Neural progenitor cell (in vitro differentiated cells): ENCODE measurements around the gene PCSK6. TPM values are rescaled to one million over a fixed set of nuclear protein-coding genes. Genes with fewer than 3 reads are reported as not detected.
A peak's percentile ranks its signal among the peaks of the same experiment; 100 is the strongest.

ENCODE experiments used
- DNase-seq: peaks from one replicate; pipeline ENCODE4 v3.0.0-alpha.2; 2016; ENCODE audit warnings: low spot score
- H2AFZ ChIP-seq: fragments of 200-600 bp; sonication (generic); replicated peaks from 2 replicates; pipeline ENCODE4 v1.6.1; 2016; ENCODE audit warnings: antibody characterized with exemption
- H3F3A ChIP-seq: fragments of 200-600 bp; sonication (generic); 2 replicates; pipeline ENCODE4 v1.6.1; 2016; ENCODE audit warnings: antibody characterized with exemption, low read depth
- H3K27ac ChIP-seq: fragments of 200-600 bp; sonication (generic); 2 replicates; pipeline ENCODE4 v1.5.1; 2016; ENCODE audit warnings: mild to moderate bottlenecking
- H3K27me3 ChIP-seq: fragments of 200-600 bp; sonication (generic); 2 replicates; pipeline ENCODE4 v1.6.1; 2016; ENCODE audit warnings: mild to moderate bottlenecking, moderate library complexity
- H3K36me3 ChIP-seq: fragments of 200-600 bp; sonication (generic); 2 replicates; pipeline ENCODE4 v1.5.1; 2016
- H3K4me1 ChIP-seq: fragments of 200-600 bp; sonication (generic); 2 replicates; pipeline ENCODE4 v1.6.1; 2016; ENCODE audit warnings: mixed run types
- H3K4me2 ChIP-seq: fragments of 200-600 bp; sonication (generic); 2 replicates; pipeline ENCODE4 v1.6.1; 2016
- H3K4me3 ChIP-seq: fragments of 200-600 bp; sonication (generic); 2 replicates; pipeline ENCODE4 v1.5.1; 2016
- H3K79me2 ChIP-seq: fragments of 200-600 bp; sonication (generic); 2 replicates; pipeline ENCODE4 v1.6.1; 2016; ENCODE audit warnings: low read depth
- H3K9ac ChIP-seq: fragments of 200-600 bp; sonication (generic); 2 replicates; pipeline ENCODE4 v1.6.1; 2016
- H3K9me3 ChIP-seq: fragments of 200-600 bp; sonication (generic); 2 replicates; pipeline ENCODE4 v1.5.1; 2016; ENCODE audit warnings: low read depth
- H4K20me1 ChIP-seq: fragments of 200-600 bp; sonication (generic); 2 replicates; pipeline ENCODE4 v1.6.1; 2016; ENCODE audit warnings: low read depth
- H3K27ac Mint-ChIP-seq: 3 replicates; pipeline ENCODE4 v1.8.0; 2021; ENCODE audit warnings: mixed read lengths
- H3K27me3 Mint-ChIP-seq: 2 replicates; pipeline ENCODE4 v1.8.0; 2022; ENCODE audit warnings: low read depth, mild to moderate bottlenecking, inconsistent platforms, moderate library complexity, mixed read lengths; ENCODE audit not compliant: insufficient read depth
- H3K36me3 Mint-ChIP-seq: 3 replicates; pipeline ENCODE4 v1.8.0; 2021; ENCODE audit warnings: mixed read lengths
- H3K4me1 Mint-ChIP-seq: 3 replicates; pipeline ENCODE4 v1.8.0; 2021; ENCODE audit warnings: mixed read lengths
- H3K4me3 Mint-ChIP-seq: 3 replicates; pipeline ENCODE4 v1.8.0; 2021; ENCODE audit warnings: mild to moderate bottlenecking, moderate library complexity, mixed read lengths
- H3K9me3 Mint-ChIP-seq: 3 replicates; pipeline ENCODE4 v1.8.0; 2020; ENCODE audit warnings: mixed read lengths
- EZH2 ChIP-seq: fragments of 200-600 bp; sonication (generic); IDR thresholded peaks from 2 replicates; pipeline ENCODE4 v1.6.1; 2017; ENCODE audit warnings: antibody characterized with exemption, mild to moderate bottlenecking, moderate library complexity
- EZH2phosphoT487 ChIP-seq: fragments of 200-600 bp; sonication (generic); IDR thresholded peaks from 2 replicates; pipeline ENCODE4 v1.6.1; 2017; ENCODE audit warnings: antibody characterized with exemption
- total RNA-seq: library from RNA; depleted of rRNA; stranded (reverse); fragments of >200 nt; gene quantifications from 2 replicates; pipeline ENCODE4 v1.2.3, GENCODE V29; 2015; ENCODE audit warnings: low replicate concordance
- TF ChIP-seq, protein P1 (sequence below): fragments of 200-600 bp; sonication (generic); IDR thresholded peaks from 2 replicates; pipeline ENCODE4 v1.5.1; 2017; ENCODE audit warnings: antibody characterized with exemption, mild to moderate bottlenecking

Gene PCSK6
- total RNA-seq, 1 donor from 2014 or later, result 1.9 TPM

DNA sequence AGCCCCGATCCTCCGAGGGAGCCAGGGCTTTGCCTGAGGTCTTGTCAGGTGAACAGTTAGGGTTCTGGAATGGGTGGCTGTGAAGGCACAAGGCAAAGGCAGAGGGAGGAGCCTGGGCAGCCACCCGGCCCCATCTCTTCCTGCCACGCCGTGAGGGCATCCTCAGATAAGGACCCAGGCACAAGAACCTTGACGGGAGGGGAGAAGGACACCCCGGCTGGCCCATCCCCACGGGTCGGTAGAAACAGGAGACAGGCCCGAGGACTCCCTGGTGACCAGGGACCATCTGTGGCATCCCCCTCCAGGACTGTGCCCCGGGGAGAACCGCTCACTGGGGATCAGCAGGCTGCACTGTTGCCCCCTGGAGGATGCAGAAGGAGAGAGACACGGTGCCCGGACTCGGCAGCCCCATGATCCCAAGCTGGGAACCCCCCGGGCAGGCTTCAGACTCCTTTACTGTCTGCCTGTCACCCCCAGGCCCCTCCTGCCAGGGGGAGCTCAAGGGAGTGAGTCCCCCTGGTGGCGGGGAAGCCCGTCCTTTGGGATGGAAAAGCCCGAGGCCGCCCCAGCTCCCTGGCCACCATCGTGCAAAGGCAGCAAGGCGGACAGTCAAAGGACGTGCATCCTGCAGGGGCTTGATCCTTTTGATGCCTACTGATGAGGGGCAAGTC, 12.3 kb upstream of the PCSK6 start:
- Histone ChIP-seq H3F3A (no peaks in the 10 kb centered on the region), H3K4me3 (no peak overlapping the region)
- no peak for TF ChIP-seq EZH2
- TF ChIP-seq, protein P1, sequence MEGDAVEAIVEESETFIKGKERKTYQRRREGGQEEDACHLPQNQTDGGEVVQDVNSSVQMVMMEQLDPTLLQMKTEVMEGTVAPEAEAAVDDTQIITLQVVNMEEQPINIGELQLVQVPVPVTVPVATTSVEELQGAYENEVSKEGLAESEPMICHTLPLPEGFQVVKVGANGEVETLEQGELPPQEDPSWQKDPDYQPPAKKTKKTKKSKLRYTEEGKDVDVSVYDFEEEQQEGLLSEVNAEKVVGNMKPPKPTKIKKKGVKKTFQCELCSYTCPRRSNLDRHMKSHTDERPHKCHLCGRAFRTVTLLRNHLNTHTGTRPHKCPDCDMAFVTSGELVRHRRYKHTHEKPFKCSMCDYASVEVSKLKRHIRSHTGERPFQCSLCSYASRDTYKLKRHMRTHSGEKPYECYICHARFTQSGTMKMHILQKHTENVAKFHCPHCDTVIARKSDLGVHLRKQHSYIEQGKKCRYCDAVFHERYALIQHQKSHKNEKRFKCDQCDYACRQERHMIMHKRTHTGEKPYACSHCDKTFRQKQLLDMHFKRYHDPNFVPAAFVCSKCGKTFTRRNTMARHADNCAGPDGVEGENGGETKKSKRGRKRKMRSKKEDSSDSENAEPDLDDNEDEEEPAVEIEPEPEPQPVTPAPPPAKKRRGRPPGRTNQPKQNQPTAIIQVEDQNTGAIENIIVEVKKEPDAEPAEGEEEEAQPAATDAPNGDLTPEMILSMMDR, result peak; percentile 66

DNA sequence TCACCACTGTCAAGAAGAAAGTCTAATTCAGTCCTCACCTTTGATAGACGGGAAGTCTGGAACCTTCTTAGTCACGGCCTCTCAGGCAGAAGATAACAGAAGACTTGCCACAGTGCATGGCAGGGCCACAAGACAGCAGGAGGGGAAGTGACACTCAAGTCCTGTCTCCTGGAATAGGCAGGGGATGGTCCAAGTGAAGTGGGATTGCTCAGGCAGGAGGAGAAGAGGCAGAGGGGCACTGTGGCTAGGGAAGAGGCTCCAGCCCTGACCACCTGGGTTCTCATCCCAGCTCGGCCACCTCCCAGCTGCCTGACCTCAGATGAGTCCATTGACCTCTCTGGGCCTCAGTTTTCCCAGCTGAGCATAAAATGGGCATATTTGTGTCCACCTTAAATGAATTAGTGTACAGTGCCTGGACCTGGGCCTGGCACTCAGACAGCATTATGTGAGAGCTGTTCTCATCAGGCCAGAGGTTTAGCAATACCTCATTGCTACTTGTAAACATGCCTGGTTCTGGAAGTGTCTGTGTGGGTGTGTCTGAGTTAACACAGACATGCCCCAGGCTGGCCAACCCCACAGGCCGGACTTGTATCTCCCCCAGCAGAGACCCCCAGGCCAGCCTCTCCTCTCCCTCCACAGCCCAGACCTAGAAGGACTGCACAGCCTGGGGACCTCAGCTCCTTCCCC, 11.5 kb upstream of the PCSK6 start:
- Mint-ChIP-seq H3K4me1 (peaks cover 34% of the 10 kb centered on the region), H3K27ac (no peak overlapping the region), H3K4me3 (no peak overlapping the region), H3K36me3 (no peaks in the 10 kb centered on the region), H3K27me3 (peaks cover 11% of the 10 kb centered on the region), H3K9me3 (no peaks in the 10 kb centered on the region)
- Histone ChIP-seq H3K27ac (no peak overlapping the region), H4K20me1 (no peaks in the 10 kb centered on the region), H3K4me2 (no peak overlapping the region), H3K4me1 (peaks cover 12% of the 10 kb centered on the region), H3K9ac (no peak overlapping the region), H3K79me2 (no peaks in the 10 kb centered on the region), H3K27me3 (no peaks in the 10 kb centered on the region), H3K36me3 (no peaks in the 10 kb centered on the region), H3K9me3 (no peaks in the 10 kb centered on the region), H3F3A (no peaks in the 10 kb centered on the region), H2AFZ (peak overlapping the region; percentile 90), H3K4me3 (no peak overlapping the region)
- DNase-seq, result no peak
- TF ChIP-seq, protein P1, result no peak
- TF ChIP-seq EZH2phosphoT487 (no peak), EZH2 (no peak)

More for the DNA sequence above, 12.3 kb upstream of the PCSK6 start:
- Histone ChIP-seq H3K27ac (no peak overlapping the region), H3K79me2 (no peaks in the 10 kb centered on the region), H2AFZ (peak overlapping the region; percentile 90), H3K9me3 (no peaks in the 10 kb centered on the region), H3K27me3 (no peaks in the 10 kb centered on the region), H3K36me3 (no peaks in the 10 kb centered on the region), H3K9ac (no peak overlapping the region), H3K4me2 (no peak overlapping the region), H4K20me1 (no peaks in the 10 kb centered on the region), H3K4me1 (peaks cover 4% of the 10 kb centered on the region)
- Mint-ChIP-seq H3K4me3 (no peak overlapping the region), H3K27ac (no peak overlapping the region), H3K4me1 (peaks cover 26% of the 10 kb centered on the region), H3K36me3 (no peaks in the 10 kb centered on the region), H3K27me3 (peaks cover 10% of the 10 kb centered on the region), H3K9me3 (no peaks in the 10 kb centered on the region)
- DNase-seq, result peak; percentile 81

GRCh38 chr15:101499863-101500713, 10.6 kb upstream of the PCSK6 start:
- Mint-ChIP-seq H3K4me3 (no peak overlapping the region), H3K4me1 (peaks cover 44% of the 10 kb centered on the region), H3K27me3 (peaks cover 18% of the 10 kb centered on the region), H3K36me3 (no peaks in the 10 kb centered on the region), H3K9me3 (no peaks in the 10 kb centered on the region), H3K27ac (no peak overlapping the region)
- no peak overlapping the region for H2AFZ ChIP-seq
- DNase-seq, result no peak
- H3K4me2 ChIP-seq, result no peak overlapping the region
- no peaks in the 10 kb centered on the region for H3K79me2 ChIP-seq
- H3F3A ChIP-seq, result no peaks in the 10 kb centered on the region
- H4K20me1 ChIP-seq, result no peaks in the 10 kb centered on the region
- H3K36me3 ChIP-seq, result no peaks in the 10 kb centered on the region
- H3K4me3 ChIP-seq, result no peak overlapping the region
- H3K9me3 ChIP-seq, result no peaks in the 10 kb centered on the region
- no peak overlapping the region for H3K9ac ChIP-seq
- H3K27ac ChIP-seq, result no peak overlapping the region
- H3K4me1 ChIP-seq, result peaks cover 15% of the 10 kb centered on the region
- TF ChIP-seq EZH2phosphoT487 (no peak), EZH2 (no peak)
- TF ChIP-seq, protein P1, result no peak
- H3K27me3 ChIP-seq, result peaks cover 6% of the 10 kb centered on the region
